Stimulated activated CD4-positive, alpha-beta T cell treated with anti-CD3 and anti-CD28 coated beads, Interleukin-2, amount 100 ng/mL, for 24 hours (primary cell): ENCODE results near the gene ITM2B.
"Not testable (repeated sequence)": the region's sequence is repeated elsewhere in the genome, so short reads cannot be mapped to it uniquely, and the experiment has no call there.

Experiments used
- DNase-seq, 2 donors: peaks; one replicate each; pipeline ENCODE4 v3.0.0-alpha.2; 2020

The ITM2B gene

GRCh38 chr13:48230541-48230940 lies 2.5 kb upstream of the ITM2B start:
- DNase-seq = no peak

DNA sequence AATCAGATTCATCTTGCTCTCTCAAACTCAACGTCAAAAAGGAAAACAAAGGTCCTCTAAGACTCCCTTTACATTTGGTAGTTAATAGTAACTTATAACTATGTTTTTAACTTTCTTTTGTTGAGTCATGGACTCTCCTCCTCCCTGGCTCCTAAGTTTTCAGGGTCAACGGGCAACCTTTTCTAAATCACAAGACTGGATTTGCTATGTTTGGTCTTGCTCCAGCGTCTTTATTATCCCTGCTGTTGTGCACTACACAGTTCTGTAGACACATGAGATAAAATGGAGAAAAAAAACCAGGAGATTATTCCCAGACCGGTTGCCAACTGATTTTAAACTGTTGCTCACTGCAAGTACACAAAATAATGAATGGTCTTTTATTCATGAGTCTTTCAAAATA lies 1.9 kb upstream of the ITM2B start:
- no peak for DNase-seq

DNA sequence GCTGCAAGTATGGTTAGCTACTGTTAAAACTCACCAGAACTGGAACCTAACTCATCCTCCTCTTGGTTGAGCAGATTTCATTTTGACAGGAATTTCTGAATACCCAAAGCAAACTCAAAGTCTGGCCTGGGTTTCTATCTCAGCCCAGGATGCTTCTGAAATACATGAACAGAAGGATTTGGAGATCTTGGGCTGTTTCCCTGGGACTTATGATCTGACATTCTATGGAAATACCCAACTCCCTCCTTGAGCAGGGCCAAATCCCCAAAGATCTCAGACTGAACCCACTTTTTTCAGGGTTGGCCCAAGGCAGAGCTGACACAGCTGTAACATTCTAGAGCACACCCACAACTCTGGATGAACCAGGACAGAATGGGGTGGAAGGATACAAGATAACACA lies 1.1 kb upstream of the ITM2B start:
- DNase-seq = no peak

GRCh38 chr13:48232420-48233045 lies 473 bp upstream of the ITM2B start:
- DNase-seq = no peak

DNA sequence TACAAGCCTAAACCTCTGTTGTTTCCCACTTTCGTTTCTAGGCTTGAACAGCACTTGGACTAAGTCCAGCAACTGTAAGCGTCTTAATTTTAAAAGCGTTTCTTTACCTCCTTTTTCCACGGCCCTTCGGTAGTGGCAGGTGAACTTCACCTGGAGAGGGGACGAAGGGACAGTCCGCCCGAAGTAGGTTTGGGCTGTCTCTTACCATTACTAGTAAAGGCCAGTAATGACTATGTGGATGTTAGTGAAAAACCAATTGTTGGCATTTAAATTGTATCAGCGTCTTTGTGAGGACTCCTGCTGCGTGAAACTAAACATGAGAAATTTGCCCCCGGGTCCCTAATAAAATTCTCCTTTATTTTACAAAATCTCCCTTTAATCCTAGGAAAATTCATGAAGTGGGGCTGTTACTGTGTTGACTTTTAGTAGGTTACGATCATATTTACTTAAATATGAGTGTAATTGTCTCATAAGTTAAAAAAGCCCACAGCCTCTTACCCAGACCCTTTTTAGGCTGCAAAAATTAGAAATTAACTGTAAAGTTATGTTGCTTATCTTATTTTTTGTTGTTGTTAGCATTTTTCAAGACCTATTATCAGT lies 983 bp downstream of the ITM2B start:
- peak in 1 of 2 donors; percentile 15 for DNase-seq

GRCh38 chr13:48234566-48235340 lies 1.7 kb downstream of the ITM2B start:
- DNase-seq = no peak

DNA sequence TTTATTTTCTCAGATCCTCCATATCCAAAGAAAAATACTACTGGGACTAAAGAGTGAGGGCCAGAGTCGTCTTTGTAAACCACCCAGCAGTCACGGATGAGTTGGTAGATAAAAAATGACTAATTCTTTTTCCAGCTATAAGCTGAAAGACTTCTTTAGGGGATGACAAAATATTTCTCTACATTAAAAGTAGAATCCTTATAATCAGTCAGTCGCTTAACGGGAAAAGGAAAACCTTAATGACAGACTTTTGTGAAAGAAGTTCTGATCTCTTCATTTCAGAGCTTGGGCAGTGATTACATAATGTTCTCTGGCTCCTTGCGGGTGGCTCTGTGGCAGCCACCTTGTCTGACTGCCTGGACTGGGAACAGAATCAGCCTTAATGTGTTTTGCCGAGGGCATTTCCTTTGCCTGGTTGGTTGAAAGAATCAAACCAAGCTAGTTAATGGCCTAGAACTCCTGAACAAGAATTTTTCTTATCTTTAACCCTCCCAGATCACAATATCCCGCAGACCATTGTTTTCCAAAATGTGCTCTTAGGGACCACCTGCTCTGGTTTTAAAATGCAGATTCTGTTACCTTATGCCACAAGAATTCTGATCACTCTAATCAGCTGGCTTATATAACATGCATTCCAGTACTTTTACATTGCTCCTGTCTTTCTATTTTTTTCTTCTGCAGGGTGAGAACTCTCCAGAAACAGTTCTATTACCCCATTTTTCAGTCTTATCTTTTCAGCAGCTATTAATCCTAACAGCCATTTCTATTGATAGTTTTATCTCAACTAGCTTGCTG lies 2.5 kb downstream of the ITM2B start:
- DNase-seq = no peak

DNA sequence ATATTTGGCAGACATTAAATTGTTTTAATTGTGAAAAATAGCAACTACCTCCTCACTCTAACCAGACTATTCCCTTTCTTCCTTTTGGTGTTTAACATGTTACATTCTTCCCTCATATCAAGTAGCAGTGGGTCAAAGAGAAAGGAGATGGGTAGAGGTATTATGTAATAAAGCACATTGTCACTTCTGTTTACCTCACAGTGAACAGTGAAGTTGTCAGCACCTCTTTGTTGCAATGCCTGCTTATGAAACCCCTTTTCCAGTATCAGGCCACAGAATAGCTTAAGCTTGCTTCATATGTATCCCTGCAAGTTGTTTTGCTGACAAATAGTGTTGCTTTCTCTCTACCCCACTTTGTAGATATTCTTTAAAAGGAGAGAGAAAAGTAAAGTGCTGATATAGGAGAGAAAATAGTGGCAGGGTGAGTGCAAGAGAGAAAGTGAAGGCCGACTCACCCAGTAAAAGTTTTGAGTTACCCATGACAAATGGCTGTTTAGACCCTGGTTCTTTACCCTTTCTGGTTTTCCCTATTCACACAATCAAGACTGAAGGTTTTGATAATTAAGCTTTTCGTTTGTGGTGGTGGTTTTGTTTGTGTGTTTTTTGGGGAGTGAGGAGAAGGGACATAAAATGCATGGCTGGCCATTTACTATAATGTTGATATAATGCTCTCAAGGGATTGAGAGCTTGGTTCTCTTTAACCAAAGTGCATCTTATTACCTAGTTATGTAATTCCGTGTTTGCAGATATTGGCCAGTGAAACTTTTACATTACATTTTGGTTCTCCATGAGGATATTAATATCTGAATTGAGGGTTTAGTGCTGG lies 3.7 kb downstream of the ITM2B start:
- DNase-seq = no peak

DNA sequence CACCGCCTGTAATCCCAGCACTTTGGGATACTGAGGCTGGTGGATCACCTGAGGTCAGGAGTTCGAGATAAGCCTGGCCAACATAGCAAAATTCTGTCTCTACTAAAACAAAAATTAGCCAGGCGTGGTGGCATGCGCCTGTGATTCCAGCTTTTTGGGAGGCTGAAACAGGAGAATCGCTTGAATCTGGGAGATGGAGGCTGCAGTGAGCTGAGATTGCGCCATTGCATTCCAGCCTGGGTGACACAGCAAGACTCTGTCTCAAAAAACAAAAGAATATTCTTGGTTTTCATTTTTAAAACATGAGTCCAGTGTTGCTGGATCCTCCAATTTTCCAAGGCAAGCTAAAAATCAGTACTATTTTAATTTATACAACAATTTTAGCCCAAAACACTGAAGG lies 6.4 kb downstream of the ITM2B start:
- DNase-seq = not testable (repeated sequence)

GRCh38 chr13:48241651-48242050 lies 8.6 kb downstream of the ITM2B start:
- DNase-seq = no peak

DNA sequence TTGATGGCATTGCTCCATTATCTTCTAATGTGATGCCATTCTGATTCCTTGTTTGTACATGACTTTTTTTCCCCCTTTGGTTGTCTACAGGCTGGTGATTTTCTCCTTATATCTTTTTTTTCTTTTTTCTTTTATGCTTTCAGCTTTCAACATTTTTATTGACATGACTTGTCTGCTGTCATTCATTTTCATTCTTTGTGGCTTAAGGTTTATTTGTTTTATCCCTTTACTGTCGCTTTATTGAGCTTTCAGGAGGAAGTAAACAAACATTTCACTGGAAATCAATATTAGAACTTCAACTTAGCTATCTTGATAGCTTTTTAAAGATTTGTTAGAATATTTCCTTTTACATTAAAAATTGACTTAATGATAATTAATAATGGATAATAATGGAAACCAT lies 9.7 kb downstream of the ITM2B start:
- no peak for DNase-seq

- no peak for DNase-seq
These were observed 11.2 kb downstream of the ITM2B start for GRCh38 chr13:48244159-48244558.

DNA sequence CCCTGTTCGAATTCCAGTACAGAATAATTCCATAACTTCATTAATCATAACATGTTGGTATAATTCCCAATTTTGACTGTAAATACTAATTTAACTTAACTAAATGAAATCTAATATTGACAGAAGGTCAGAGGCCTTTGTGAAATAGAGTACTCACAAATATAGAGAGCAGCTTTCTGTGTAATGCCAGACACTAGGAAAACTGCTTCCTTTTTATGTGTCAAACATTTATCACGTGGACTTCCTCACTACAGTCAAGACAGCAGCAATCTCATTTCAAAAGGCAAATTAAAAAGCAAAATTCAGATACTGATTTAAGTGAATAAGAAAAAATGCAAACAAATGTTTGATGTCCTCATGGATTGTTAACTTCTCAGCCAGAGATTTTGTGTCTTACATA lies 13.1 kb downstream of the ITM2B start:
- no peak for DNase-seq

DNA sequence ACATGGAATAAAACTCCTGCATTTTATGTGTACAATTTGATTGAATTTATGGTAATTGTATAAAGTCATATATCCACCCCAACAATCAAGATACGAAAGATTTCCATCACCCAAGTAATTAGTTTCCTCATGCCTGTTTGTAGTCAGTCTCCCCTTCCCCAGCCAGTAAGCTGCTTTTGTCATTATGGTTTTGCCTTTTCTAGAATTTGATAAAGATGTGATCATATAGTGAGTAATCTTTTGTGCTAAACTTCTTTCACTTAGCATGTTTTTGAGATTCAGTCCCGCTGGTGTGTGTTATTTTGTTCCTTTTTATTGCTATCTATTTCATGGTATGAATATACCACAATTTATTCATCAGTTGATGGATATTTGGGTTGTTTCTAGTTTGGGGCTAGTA lies 16.0 kb downstream of the ITM2B start:
- no peak for DNase-seq

GRCh38 chr13:48251611-48252081 lies 18.6 kb downstream of the ITM2B start:
- DNase-seq = no peak

DNA sequence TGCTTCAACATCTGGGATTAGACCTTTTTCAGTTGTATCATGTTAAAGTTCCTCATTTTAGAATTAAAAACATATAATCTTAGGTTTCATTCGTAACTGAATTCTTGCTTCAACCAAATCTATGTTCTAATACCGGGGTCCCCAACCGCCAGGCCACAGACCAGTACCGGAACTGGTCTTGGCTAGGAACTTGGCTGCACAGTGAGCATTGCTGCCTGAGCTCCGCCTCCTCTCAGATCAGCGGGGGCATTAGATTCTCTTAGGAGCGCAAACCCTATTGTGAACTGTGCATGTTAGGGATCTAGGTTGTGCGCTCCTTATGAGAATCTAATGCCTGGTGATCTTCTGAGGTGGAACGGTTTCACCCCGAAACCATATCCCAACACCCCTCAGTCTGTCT lies 19.2 kb downstream of the ITM2B start:
- no peak for DNase-seq

DNA sequence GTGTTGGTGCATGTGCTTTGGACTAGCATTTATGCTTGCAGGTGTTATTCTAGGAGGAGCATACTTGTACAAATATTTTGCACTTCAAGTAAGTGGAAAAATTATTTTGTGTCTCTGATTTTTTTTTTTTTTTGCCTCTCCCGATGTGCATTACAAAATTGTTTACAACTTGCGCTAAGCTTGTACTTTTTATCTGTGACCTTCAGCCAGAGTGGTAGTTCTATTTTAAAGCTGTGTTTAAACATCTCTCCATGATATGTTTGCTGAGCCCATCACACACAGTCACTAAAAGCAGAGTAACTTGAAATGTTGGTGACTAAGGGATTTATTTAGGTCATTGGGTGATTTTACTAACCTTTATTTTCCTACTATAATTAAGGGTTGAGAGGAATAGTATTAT lies 20.8 kb downstream of the ITM2B start:
- DNase-seq = no peak

GRCh38 chr13:48255090-48255489 lies 22.1 kb downstream of the ITM2B start:
- DNase-seq = no peak

GRCh38 chr13:48255954-48256353 lies 22.9 kb downstream of the ITM2B start:
- no peak for DNase-seq

DNA sequence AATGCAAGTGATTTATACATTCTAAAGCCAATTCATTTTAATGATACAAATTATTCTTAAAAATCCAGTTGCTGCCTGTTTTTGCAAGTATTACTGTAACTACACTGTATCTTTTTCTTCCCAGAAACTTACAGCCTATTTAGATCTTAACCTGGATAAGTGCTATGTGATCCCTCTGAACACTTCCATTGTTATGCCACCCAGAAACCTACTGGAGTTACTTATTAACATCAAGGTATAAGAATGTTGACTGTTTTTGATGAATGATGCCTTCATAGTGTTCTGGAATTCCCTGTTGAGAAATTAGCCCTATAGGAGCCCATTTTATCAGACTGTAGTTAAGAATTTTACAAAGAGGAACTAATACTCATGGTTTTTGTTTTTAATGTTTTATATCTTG lies 25.0 kb downstream of the ITM2B start:
- DNase-seq = no peak

DNA sequence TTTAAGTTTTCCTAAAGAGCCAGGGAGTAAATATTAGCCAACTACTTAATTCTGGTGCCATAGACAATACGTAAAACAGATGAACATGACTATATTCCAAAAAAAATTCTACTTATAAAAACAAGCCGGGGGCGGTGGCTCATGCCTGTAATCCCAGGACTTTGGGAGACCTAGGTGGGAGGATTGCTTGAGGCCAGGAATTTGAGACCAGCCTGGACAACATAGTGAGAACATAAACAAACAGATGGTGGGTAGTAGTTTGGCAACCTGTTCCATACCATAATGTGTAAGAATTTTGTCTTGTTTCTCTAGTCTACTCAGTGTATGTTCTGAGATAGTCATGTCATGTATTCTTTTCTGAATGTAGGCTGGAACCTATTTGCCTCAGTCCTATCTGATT lies 25.4 kb downstream of the ITM2B start:
- no peak for DNase-seq

- DNase-seq = no peak
These were observed 28.0 kb downstream of the ITM2B start for GRCh38 chr13:48260970-48261369.

- no peak for DNase-seq
These were observed 30.2 kb downstream of the ITM2B start for GRCh38 chr13:48263196-48263595.
